Pancreas (tissue), 10 donors: ENCODE data around the gene GNG11. TPM values are rescaled to one million over a fixed set of nuclear protein-coding genes. Genes with fewer than 3 reads are reported as not detected.
A peak's percentile ranks its signal among the peaks of the same experiment; 100 is the strongest.
"Not testable (repeated sequence)": the region's sequence is repeated elsewhere in the genome, so short reads cannot be mapped to it uniquely, and the experiment has no call there.

Source experiments
- ATAC-seq, 4 donors: fragments of 200-7000 bp; cut with Tn5 transposase; one replicate each; pipeline versions ENCODE4 v1.8.0 to v1.9.1; 2020; ENCODE audit warnings: mild to moderate bottlenecking in 4 of 4, moderate library complexity in 4 of 4
- DNase-seq, 6 donors: peaks; one replicate each; pipeline ENCODE4 v3.0.0-alpha.2; 2020
- FAIRE-seq: peaks from 2 replicates; lab custom pipeline; 2012; peaks lifted over from hg19 to GRCh38; lab: Jason Lieb, UNC
- H3K27ac ChIP-seq, 4 donors: fragments of 200-600 bp; sonication (generic); 1 replicate in 3 of 4; 2 replicates in 1 of 4; pipeline versions ENCODE4 v1.5.0 to v1.8.0; 2020
- H3K27me3 ChIP-seq, 4 donors: fragments of 200-600 bp; one replicate each; pipeline ENCODE4 v1.8.0; 2021
- H3K36me3 ChIP-seq, 3 donors: fragments of 200-600 bp; sonication (generic) in 1 of 3; one replicate each; pipeline versions ENCODE4 v1.5.0 to v1.8.0; 2020 to 2021
- H3K4me1 ChIP-seq, 3 donors: fragments of 200-600 bp; one replicate each; pipeline ENCODE4 v1.8.0; 2021
- H3K4me3 ChIP-seq, 4 donors: fragments of 200-600 bp; sonication (generic) in 2 of 4; one replicate each; pipeline versions ENCODE4 v1.5.0 to v1.8.0; 2020 to 2021
- H3K9me3 ChIP-seq, 4 donors: fragments of 200-600 bp; one replicate each; pipeline ENCODE4 v1.8.0; 2021
- CTCF ChIP-seq, 4 donors: fragments of 200-600 bp; sonication (generic) in 3 of 4; IDR thresholded peaks; one replicate each; pipeline versions ENCODE4 v1.5.0 to v1.8.0; 2021; ENCODE audit warnings: antibody characterized with exemption in 4 of 4
- WGBS, 2 donors: extraction: QIAGEN DNeasy Blood & Tissue Kit; methylation state at CpG; one replicate each; pipeline ENCODE4 v1.1.7; 2013; 5-methylcytosine and 5-hydroxymethylcytosine counted together
- intact Hi-C, 3 donors: fragments of 100-400 bp; cut with DNase I; formaldehyde crosslinking; loops; one replicate each; pipeline versions ENCODE4 v1.11.1 to v1.14.2; 2022
- polyA plus RNA-seq, 2 donors: library from polyadenylated mRNA; stranded (reverse); fragments of 200-250 nt; gene quantifications; one replicate each; pipeline ENCODE4 v1.2.3, GENCODE V29; 2013
- total RNA-seq, 6 donors: library from RNA; stranded (reverse); fragmentation: NEBNext Ultra II Directional in 4 of 6; extraction: Animal tissue kit (Norgen Biotek cat#: 25700) in 4 of 6; gene quantifications; one replicate each; pipeline versions ENCODE4 v1.2.1 to v1.2.4, GENCODE V29; 2021 to 2023
- donor health status: healthy with polysubstance abuse.
- donor health status: DM: no; HTN: no; CAD: no; lungs with moderate emphysema.
- donor health status: DM: no; HTN: no; CAD: no.
- donor health status: control.
- donor health status: control.
- donor health status: Bipolar disorder and iron deficiency.
- donor health status: DM: yes; HTN: yes; CAD: no.
- donor health status: DM: no; HTN: no; CAD: no.
- donor health status: DM: no; HTN: no; CAD: no.
- donor health status: DM: yes; HTN: yes; CAD: no.

Gene GNG11
- total and polyA plus RNA-seq, 8 donors, result 1.6 to 12.1 (median 4.0) TPM

GRCh38 chr7:93910076-93910994, 11.2 kb upstream of the GNG11 start:
- 45 to 52% methylated on average over 3 of the region's 3 CpGs for whole genome bisulfite sequencing, 2 donors
- TF ChIP-seq CTCF (IDR thresholded peaks at IDR 0.05), result no peak
- intact Hi-C loops, result no loop called here
- Histone ChIP-seq H3K36me3 (no peaks in the 10 kb centered on the region), H3K4me3 (no peak overlapping the region), H3K9me3 (no peaks in the 10 kb centered on the region), H3K27me3 (no peaks in the 10 kb centered on the region), H3K27ac (no peak overlapping the region), H3K4me1 (no peaks in the 10 kb centered on the region)
- ATAC-seq, result peak; percentile 46 to 80 (median 54)
- DNase-seq, result peak in 1 of 6 donors; percentile 4
- peak; percentile 73 for FAIRE-seq

- H3K4me1 ChIP-seq, FAIRE-seq, H3K36me3 ChIP-seq, H3K27ac ChIP-seq, H3K9me3 ChIP-seq, H3K27me3 ChIP-seq, DNase-seq, H3K4me3 ChIP-seq, intact Hi-C loops: not testable (repeated sequence)
- peak in 1 of 4 donors; percentile 40 for ATAC-seq
- 55 to 68% methylated on average over 2 to 3 of the region's 3 CpGs for WGBS, 2 donors
Observed at GRCh38 chr7:93911242-93911641, 10.3 kb upstream of the GNG11 start.

GRCh38 chr7:93911661-93912060, 9.9 kb upstream of the GNG11 start:
- DNase-seq, H3K27ac ChIP-seq, H3K4me1 ChIP-seq, intact Hi-C loops, FAIRE-seq, H3K4me3 ChIP-seq, H3K36me3 ChIP-seq, H3K27me3 ChIP-seq, H3K9me3 ChIP-seq, ATAC-seq: not testable (repeated sequence)

- DNase-seq (no peak), ATAC-seq (no peak), FAIRE-seq (no peak)
- no peak for TF ChIP-seq CTCF (IDR thresholded peaks at IDR 0.05)
- Histone ChIP-seq H3K9me3 (no peaks in the 10 kb centered on the region), H3K4me3 (no peak overlapping the region), H3K4me1 (no peaks in the 10 kb centered on the region), H3K36me3 (no peaks in the 10 kb centered on the region), H3K27me3 (no peaks in the 10 kb centered on the region), H3K27ac (no peak overlapping the region)
- intact Hi-C loops, result no loop called here
Observed at GRCh38 chr7:93913197-93913596, 8.3 kb upstream of the GNG11 start.

GRCh38 chr7:93914581-93915066, 6.9 kb upstream of the GNG11 start:
- Histone ChIP-seq H3K4me1 (no peaks in the 10 kb centered on the region), H3K27me3 (peaks cover 0 to 4% (median 0%) of the 10 kb centered on the region in 4 donors), H3K36me3 (no peaks in the 10 kb centered on the region), H3K27ac (peak overlapping the region in 2 of 4 donors; percentile 31 to 52), H3K4me3 (no peak overlapping the region), H3K9me3 (no peaks in the 10 kb centered on the region)
- no peak for DNase-seq
- TF ChIP-seq CTCF (IDR thresholded peaks at IDR 0.05), result no peak
- FAIRE-seq, result peak; percentile 9
- peak in 1 of 4 donors; percentile 45 for ATAC-seq
- intact Hi-C loops, result no loop called here
- WGBS, 2 donors, result 20 to 26% methylated on average over 7 of the region's 7 CpGs

- WGBS, 2 donors, result 65 to 77% methylated on average over 2 to 3 of the region's 3 CpGs
- H3K27me3 ChIP-seq, ATAC-seq, DNase-seq, H3K4me3 ChIP-seq, H3K36me3 ChIP-seq, H3K9me3 ChIP-seq, intact Hi-C loops, H3K4me1 ChIP-seq: not testable (repeated sequence)
- peak overlapping the region in 1 of 4 donors; percentile 52 for H3K27ac ChIP-seq
- FAIRE-seq, result peak; percentile 78
Observed at GRCh38 chr7:93915206-93915842, 6.2 kb upstream of the GNG11 start.

GRCh38 chr7:93915888-93916287, 5.6 kb upstream of the GNG11 start:
- H3K9me3 ChIP-seq, intact Hi-C loops, H3K4me3 ChIP-seq, DNase-seq, H3K27me3 ChIP-seq, H3K4me1 ChIP-seq, ATAC-seq, H3K27ac ChIP-seq, H3K36me3 ChIP-seq: not testable (repeated sequence)
- peak; percentile 61 for FAIRE-seq

- FAIRE-seq, intact Hi-C loops, H3K4me3 ChIP-seq, H3K4me1 ChIP-seq, H3K27ac ChIP-seq, DNase-seq, H3K9me3 ChIP-seq, H3K36me3 ChIP-seq, H3K27me3 ChIP-seq, ATAC-seq: not testable (repeated sequence)
- 63 to 66% methylated on average over 4 of the region's 4 CpGs for WGBS, 2 donors
Observed at GRCh38 chr7:93916315-93916714, 5.2 kb upstream of the GNG11 start.
